ENCODE measurements around the gene BAIAP2L2.

BAIAP2L2 gene

DNA sequence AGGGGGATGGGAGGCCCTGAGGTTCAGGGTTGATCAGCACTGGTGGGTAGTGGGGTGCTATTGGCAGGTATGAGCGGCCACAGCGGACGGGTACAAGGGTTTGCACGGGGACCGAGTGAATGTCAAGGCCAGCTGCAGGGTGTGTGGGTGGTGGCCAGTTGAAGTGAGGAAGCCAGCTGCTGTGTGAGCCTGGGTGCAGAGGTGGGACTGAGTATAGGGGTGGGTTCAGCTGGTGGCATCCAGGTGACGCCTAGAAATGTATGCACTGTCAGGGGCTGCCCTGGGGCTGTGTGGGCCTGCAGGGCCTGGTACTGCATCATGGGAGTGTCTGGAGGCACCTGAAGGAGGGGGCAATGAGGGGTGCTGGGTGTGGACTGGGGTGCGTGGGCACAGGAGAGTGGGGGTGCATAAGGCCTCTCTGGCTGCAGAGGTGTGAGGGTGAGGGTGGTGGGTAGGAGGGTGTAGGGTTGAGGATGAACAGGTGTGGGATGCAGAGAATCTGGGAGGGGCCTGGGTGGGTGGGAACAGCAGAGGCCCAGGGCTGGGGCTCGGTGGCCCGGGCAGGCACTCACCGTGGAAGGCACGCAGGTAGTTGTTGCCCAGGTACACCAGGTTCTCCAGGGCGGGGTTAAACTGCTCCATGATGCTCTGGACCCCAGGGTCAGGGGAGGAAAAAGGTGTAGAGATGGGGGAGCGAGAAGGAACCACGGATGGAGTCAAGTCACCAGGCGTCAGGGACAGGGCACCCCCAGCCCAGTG, 1.7 kb downstream of the BAIAP2L2 start:
- TF ChIP-seq, protein P1, sequence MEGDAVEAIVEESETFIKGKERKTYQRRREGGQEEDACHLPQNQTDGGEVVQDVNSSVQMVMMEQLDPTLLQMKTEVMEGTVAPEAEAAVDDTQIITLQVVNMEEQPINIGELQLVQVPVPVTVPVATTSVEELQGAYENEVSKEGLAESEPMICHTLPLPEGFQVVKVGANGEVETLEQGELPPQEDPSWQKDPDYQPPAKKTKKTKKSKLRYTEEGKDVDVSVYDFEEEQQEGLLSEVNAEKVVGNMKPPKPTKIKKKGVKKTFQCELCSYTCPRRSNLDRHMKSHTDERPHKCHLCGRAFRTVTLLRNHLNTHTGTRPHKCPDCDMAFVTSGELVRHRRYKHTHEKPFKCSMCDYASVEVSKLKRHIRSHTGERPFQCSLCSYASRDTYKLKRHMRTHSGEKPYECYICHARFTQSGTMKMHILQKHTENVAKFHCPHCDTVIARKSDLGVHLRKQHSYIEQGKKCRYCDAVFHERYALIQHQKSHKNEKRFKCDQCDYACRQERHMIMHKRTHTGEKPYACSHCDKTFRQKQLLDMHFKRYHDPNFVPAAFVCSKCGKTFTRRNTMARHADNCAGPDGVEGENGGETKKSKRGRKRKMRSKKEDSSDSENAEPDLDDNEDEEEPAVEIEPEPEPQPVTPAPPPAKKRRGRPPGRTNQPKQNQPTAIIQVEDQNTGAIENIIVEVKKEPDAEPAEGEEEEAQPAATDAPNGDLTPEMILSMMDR (IDR thresholded peaks at IDR 0.05; ENCODE audit: borderline replicate concordance, control extremely low read depth, extremely low read depth, insufficient read depth, missing control alignments): no peak
- DNase-seq (ENCODE audit: low spot score): no peak
- in situ Hi-C loops (cut with MboI; ENCODE audit: low sequenced_read_pairs, unreplicated experiment): no loop called here

DNA sequence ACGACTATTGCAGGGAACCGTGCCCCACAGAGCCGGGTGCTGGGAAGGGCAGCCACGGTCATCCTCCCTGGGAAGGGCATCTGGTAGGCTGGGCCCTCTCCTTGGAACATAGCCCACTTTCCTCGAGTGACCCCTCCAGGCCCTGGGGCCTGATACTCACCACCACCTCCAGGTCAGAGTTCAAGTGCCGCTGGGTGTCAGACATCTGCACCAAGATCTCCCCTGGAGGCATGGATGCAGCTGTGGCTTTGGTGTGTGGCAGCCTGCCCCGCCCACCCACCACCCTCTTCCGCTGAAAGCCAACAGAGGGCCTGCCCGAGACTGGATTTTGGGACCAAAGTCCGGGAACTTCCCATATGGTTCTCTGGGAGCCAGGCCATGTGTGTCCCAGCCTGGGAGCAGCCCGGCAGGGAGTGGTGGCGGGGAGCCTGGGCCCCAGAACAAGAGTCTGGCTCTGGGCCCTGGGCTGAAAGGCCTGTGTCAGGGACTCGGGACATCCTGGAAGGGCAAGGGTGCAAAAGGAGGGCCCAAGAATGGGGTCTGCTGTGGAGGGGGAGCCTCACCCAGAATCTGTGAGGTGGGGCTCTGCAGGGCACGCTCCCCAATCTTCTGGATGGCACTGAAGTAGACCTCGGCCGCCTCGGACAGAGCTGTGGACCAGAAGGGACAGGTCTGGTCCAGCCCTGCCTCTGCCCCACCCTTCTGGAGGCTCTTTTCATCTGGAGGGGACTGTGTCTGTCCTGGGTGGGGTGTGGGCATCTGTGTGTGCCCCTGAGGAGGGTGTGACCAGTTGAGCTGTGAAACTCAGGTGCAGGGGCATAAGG, 2.6 kb downstream of the BAIAP2L2 start:
- DNase-seq (ENCODE audit: low spot score): no peak
- in situ Hi-C loops (cut with MboI; ENCODE audit: low sequenced_read_pairs, unreplicated experiment): no loop called here
- TF ChIP-seq, protein P1 (IDR thresholded peaks at IDR 0.05; ENCODE audit: borderline replicate concordance, control extremely low read depth, extremely low read depth, insufficient read depth, missing control alignments): no peak

DNA sequence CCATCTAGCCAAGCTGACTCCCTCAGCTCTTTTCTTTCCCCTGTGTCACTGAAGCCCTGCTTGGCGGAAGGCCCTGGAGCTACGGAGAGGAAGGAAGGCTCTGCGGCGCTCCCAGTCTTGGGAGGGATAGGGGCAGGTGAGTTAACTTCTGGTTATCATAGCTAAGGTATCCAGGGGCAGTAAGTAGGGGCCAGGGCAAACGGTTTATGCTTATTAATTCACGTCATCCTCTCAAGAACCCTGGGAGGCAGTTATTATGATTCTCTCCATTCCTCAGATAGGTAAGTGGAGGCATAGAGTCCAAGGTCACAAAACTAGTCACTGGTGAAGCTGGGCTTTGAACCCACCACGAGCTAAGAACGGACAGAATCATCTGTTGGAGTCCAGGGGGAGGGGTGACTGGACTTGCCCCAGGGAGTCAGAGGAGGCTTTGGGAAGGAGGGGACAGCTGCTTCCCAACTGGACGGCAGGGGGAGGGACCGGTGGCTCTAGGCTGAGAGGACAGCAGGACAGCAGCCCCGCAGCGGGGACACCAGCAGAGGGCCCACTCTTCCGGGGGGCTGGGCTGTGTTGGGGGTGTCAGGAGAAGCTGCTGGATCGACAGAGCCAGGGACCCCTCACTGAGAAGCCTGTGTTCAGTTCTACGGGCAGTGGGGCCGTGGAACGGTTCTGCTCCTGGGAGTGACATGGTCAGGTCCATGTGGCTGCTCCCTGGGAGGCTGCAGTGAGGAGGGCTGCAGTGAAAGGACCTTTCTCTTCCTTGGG, 3.5 kb downstream of the BAIAP2L2 start:
- in situ Hi-C loops (cut with MboI; ENCODE audit: low sequenced_read_pairs, unreplicated experiment): no loop called here
- TF ChIP-seq, protein P1 (IDR thresholded peaks at IDR 0.05; ENCODE audit: borderline replicate concordance, control extremely low read depth, extremely low read depth, insufficient read depth, missing control alignments): no peak
- no peak for DNase-seq (ENCODE audit: low spot score)

DNA sequence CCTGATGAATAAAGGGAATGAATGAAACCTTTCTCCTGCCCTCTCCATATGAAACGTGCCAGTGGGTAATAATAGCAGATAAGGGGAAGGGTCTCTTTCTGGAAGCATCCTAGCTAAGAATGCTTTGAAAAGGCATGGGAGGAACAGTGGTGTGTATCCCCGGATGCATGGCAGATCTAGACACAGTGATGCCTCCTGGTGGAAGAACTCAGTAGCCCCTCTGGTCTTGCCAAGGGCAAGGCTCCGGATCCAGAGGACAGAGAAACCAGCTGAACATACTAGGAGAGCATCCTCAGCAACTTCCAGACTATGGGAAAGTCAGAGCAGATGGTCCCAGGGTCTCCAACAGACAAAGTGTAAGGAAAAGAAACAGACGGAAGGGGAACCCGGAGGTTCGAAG, 6.4 kb downstream of the BAIAP2L2 start:
- in situ Hi-C loops (cut with MboI; ENCODE audit: low sequenced_read_pairs, unreplicated experiment): no loop called here
- DNase-seq (ENCODE audit: low spot score): no peak
- TF ChIP-seq, protein P1 (IDR thresholded peaks at IDR 0.05; ENCODE audit: borderline replicate concordance, control extremely low read depth, extremely low read depth, insufficient read depth, missing control alignments): no peak

DNA sequence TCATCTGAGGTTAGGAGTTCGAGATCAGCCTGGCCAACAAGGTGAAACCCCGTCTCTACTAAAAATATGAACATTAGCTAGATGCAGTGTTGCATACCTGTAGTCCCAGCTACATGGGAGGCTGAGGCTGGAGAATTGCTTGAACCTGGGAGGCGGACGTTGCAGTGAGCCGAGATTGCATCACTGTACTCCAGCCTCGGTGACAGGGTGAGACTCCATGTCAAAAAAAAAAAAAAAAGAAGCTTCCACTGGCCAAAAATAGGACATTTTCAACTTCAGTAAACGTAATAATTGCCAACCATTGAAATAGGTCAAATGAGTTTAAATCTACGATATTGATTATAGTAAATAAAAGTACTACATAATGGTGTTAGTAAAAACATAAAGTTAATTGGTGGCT, 6.8 kb downstream of the BAIAP2L2 start:
- in situ Hi-C loops (cut with MboI; ENCODE audit: low sequenced_read_pairs, unreplicated experiment): no loop called here
- DNase-seq (ENCODE audit: low spot score): no peak
- TF ChIP-seq, protein P1 (IDR thresholded peaks at IDR 0.05; ENCODE audit: borderline replicate concordance, control extremely low read depth, extremely low read depth, insufficient read depth, missing control alignments): no peak

Measured in GM13976 (cell line).